Natural killer cell (primary cell): ENCODE measurements around the gene SLK. TPM values are rescaled to one million over a fixed set of nuclear protein-coding genes. Genes with fewer than 3 reads are reported as not detected.

ENCODE experiments used
- ATAC-seq, 3 donors: fragments of 150-1000 bp in 2 of 3; fragments of 200-7000 bp in 1 of 3; cut with Tn5 transposase; 1 replicate in 1 of 3; 2 replicates in 2 of 3; pipeline ENCODE4 v1.10.0; 2021; ENCODE audit warnings: mild to moderate bottlenecking in 2 of 3, moderate library complexity in 2 of 3
- DNase-seq, 2 donors: peaks; one replicate each; pipeline versions ENCODE4 v3.0.0 to v3.0.0-alpha.2; 2013 to 2021; ENCODE audit warnings: mixed read lengths in 1 of 2
- H3K27ac ChIP-seq: one replicate; pipeline ENCODE4 v1.5.1; 2013; ENCODE audit warnings: mild to moderate bottlenecking, low read length
- H3K27me3 ChIP-seq: one replicate; pipeline ENCODE4 v1.6.1; 2013; ENCODE audit warnings: low read length; ENCODE audit not compliant: control insufficient read depth, insufficient read depth
- H3K36me3 ChIP-seq: one replicate; pipeline ENCODE4 v1.6.1; 2013; ENCODE audit warnings: low read length; ENCODE audit not compliant: control insufficient read depth, insufficient read depth
- H3K4me1 ChIP-seq: one replicate; pipeline ENCODE4 v1.6.1; 2013; ENCODE audit warnings: low read length; ENCODE audit not compliant: control insufficient read depth, insufficient read depth
- H3K4me3 ChIP-seq: one replicate; pipeline ENCODE4 v1.5.1; 2013; ENCODE audit warnings: low read length
- H3K9me3 ChIP-seq: one replicate; pipeline ENCODE4 v1.6.1; 2013; ENCODE audit warnings: low read length; ENCODE audit not compliant: control insufficient read depth, insufficient read depth
- H3K27ac Mint-ChIP-seq, 2 donors: one replicate each; pipeline ENCODE4 v1.8.0; 2022; ENCODE audit warnings: mild to moderate bottlenecking in 2 of 2, mixed read lengths in 2 of 2, moderate library complexity in 1 of 2
- H3K27me3 Mint-ChIP-seq, 2 donors: one replicate each; pipeline ENCODE4 v1.8.0; 2022; ENCODE audit warnings: low read depth in 2 of 2, mixed read lengths in 2 of 2
- H3K36me3 Mint-ChIP-seq: one replicate; pipeline ENCODE4 v1.8.0; 2022; ENCODE audit warnings: mixed read lengths
- H3K4me1 Mint-ChIP-seq, 2 donors: one replicate each; pipeline ENCODE4 v1.8.0; 2022; ENCODE audit warnings: mixed read lengths in 2 of 2
- H3K4me3 Mint-ChIP-seq: one replicate; pipeline ENCODE4 v1.8.0; 2022; ENCODE audit warnings: mild to moderate bottlenecking, moderate library complexity, mixed read lengths
- H3K9me3 Mint-ChIP-seq, 2 donors: one replicate each; pipeline ENCODE4 v1.8.0; 2022; ENCODE audit warnings: mixed read lengths in 2 of 2
- WGBS: methylation state at CpG from one replicate; pipeline ENCODE4 v1.1.7; 2013; ENCODE audit warnings: missing lambda C conversion rate; ENCODE audit not compliant: insufficient coverage; 5-methylcytosine and 5-hydroxymethylcytosine counted together
- intact Hi-C: fragments of 100-400 bp; cut with micrococcal nuclease; formaldehyde crosslinking; loops from one replicate; pipeline ENCODE4 v1.14.2; 2022
- total RNA-seq, 4 donors: library from RNA; stranded (reverse); fragments of 120-200 nt in 1 of 4; gene quantifications; one replicate each; pipeline versions ENCODE4 v1.2.3 to v1.2.4, GENCODE V29; 2013 to 2022
- TF ChIP-seq, protein P1 (sequence below): fragments of 200-600 bp; IDR thresholded peaks from one replicate; pipeline ENCODE4 v1.8.0; 2022; ENCODE audit warnings: antibody characterized with exemption

Gene SLK
- total RNA-seq, 3 donors from 2014 or later (not counting 1 experiment from before 2014, with no cell fraction given), result 33.4 to 48.7 (median 40.3) TPM

DNA sequence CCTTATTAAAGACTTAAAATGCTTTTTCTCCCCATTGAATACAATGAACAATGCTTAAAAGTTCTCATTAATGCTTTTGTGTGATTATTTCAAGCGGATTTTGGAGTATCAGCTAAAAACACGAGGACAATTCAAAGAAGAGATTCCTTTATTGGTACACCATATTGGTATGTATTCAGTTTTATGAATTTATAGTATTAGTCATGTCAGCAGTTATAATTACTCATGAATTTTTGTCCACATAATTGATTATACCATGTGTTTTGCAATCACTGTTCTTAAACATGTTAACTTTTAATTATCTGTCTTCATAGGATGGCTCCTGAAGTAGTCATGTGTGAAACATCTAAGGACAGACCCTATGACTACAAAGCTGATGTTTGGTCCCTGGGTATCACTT, 31.9 kb downstream of the SLK start:
- ATAC-seq (no peak), DNase-seq (no peak)
- Mint-ChIP-seq H3K9me3 (no peaks in the 10 kb centered on the region), H3K36me3 (peaks cover 38% of the 10 kb centered on the region), H3K27ac (peak overlapping the region in 1 of 2 donors; percentile 60), H3K4me1 (peaks cover 25 to 26% of the 10 kb centered on the region in 2 donors), H3K27me3 (no peaks in the 10 kb centered on the region), H3K4me3 (no peak overlapping the region)
- H3K4me3 ChIP-seq, result no peak overlapping the region
- H3K36me3 ChIP-seq, result peaks cover 63% of the 10 kb centered on the region
- 100% methylated on average over 2 of the region's 2 CpGs for WGBS
- H3K27ac ChIP-seq, result no peak overlapping the region
- no peaks in the 10 kb centered on the region for H3K27me3 ChIP-seq
- intact Hi-C loops, result no loop called here
- TF ChIP-seq, protein P1, sequence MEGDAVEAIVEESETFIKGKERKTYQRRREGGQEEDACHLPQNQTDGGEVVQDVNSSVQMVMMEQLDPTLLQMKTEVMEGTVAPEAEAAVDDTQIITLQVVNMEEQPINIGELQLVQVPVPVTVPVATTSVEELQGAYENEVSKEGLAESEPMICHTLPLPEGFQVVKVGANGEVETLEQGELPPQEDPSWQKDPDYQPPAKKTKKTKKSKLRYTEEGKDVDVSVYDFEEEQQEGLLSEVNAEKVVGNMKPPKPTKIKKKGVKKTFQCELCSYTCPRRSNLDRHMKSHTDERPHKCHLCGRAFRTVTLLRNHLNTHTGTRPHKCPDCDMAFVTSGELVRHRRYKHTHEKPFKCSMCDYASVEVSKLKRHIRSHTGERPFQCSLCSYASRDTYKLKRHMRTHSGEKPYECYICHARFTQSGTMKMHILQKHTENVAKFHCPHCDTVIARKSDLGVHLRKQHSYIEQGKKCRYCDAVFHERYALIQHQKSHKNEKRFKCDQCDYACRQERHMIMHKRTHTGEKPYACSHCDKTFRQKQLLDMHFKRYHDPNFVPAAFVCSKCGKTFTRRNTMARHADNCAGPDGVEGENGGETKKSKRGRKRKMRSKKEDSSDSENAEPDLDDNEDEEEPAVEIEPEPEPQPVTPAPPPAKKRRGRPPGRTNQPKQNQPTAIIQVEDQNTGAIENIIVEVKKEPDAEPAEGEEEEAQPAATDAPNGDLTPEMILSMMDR, result no peak
- peaks cover 5% of the 10 kb centered on the region for H3K4me1 ChIP-seq
- no peaks in the 10 kb centered on the region for H3K9me3 ChIP-seq

GRCh38 chr10:104002911-104003310, 36.0 kb downstream of the SLK start:
- no peaks in the 10 kb centered on the region for H3K27me3 ChIP-seq
- H3K36me3 Mint-ChIP-seq, result peaks cover 19% of the 10 kb centered on the region
- H3K36me3 ChIP-seq, result peaks cover 78% of the 10 kb centered on the region
- no peaks in the 10 kb centered on the region for H3K4me1 ChIP-seq
- H3K27ac Mint-ChIP-seq, result peak overlapping the region; percentile 3 to 33
- H3K4me3 ChIP-seq, result no peak overlapping the region
- no peak overlapping the region for H3K4me3 Mint-ChIP-seq
- H3K27me3 Mint-ChIP-seq, result no peaks in the 10 kb centered on the region
- no peaks in the 10 kb centered on the region for H3K9me3 Mint-ChIP-seq
- no peak overlapping the region for H3K27ac ChIP-seq
- WGBS, result 97% methylated on average over 1 of the region's 1 CpG
- intact Hi-C loops, result no loop called here
- DNase-seq, result no peak
- ATAC-seq, result no peak
- TF ChIP-seq, protein P1, result no peak
- no peaks in the 10 kb centered on the region for H3K9me3 ChIP-seq
- no peaks in the 10 kb centered on the region for H3K4me1 Mint-ChIP-seq

- intact Hi-C loops, result no loop called here
- Histone ChIP-seq H3K4me3 (no peak overlapping the region), H3K9me3 (no peaks in the 10 kb centered on the region), H3K4me1 (no peaks in the 10 kb centered on the region), H3K27ac (no peak overlapping the region), H3K27me3 (no peaks in the 10 kb centered on the region), H3K36me3 (peaks cover 75% of the 10 kb centered on the region)
- Mint-ChIP-seq H3K27ac (peak overlapping the region in 1 of 2 donors; percentile 5), H3K4me3 (no peak overlapping the region), H3K4me1 (no peaks in the 10 kb centered on the region), H3K36me3 (peaks cover 19% of the 10 kb centered on the region), H3K27me3 (no peaks in the 10 kb centered on the region), H3K9me3 (no peaks in the 10 kb centered on the region)
- no peak for ATAC-seq
- 88% methylated on average over 8 of the region's 8 CpGs for WGBS
- TF ChIP-seq, protein P1, result no peak
- DNase-seq, result no peak
These were observed 38.4 kb downstream of the SLK start for GRCh38 chr10:104005172-104005863.

DNA sequence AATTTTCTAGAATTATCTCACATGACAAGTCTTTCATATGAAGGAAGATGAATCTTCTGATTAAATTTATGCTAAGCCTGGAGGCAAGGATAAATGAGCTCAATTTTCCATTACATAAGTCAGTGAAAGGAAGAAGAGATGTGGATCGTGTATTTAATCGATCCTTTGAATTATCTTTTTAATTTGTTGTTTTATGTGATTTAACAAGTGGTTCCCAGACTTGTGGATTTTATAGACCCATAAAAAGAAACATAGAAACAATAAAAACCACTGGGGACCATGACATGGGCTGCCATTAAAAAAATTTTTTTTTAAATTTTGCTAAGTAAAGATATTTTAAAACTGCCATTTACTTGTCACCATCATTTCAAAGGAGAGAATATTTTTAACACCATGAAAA, 45.0 kb downstream of the SLK start:
- 100% methylated on average over 1 of the region's 2 CpGs for WGBS
- Histone ChIP-seq H3K4me3 (no peak overlapping the region), H3K9me3 (no peaks in the 10 kb centered on the region), H3K4me1 (no peaks in the 10 kb centered on the region), H3K36me3 (peaks cover 45% of the 10 kb centered on the region), H3K27me3 (no peaks in the 10 kb centered on the region), H3K27ac (no peak overlapping the region)
- Mint-ChIP-seq H3K36me3 (no peaks in the 10 kb centered on the region), H3K9me3 (no peaks in the 10 kb centered on the region), H3K4me1 (no peaks in the 10 kb centered on the region), H3K27ac (no peak overlapping the region), H3K4me3 (no peak overlapping the region), H3K27me3 (no peaks in the 10 kb centered on the region)
- TF ChIP-seq, protein P1, result no peak
- ATAC-seq (no peak), DNase-seq (no peak)
- intact Hi-C loops, result no loop called here
